OCI-LY7 (cell line): ENCODE data around the gene GPR37. TPM values are rescaled to one million over a fixed set of nuclear protein-coding genes. Genes with fewer than 3 reads are reported as not detected.

ENCODE experiments used
- BruUV-seq: library from RNA; stranded (reverse); fragments of 400-500 nt; replicated peaks from 2 replicates; lab custom pipeline; 2021; lab: Mats Ljungman, UMichigan
- CTCF ChIA-PET: fragments of 300-600 bp; sonication (Branson Sonifier 250); formaldehyde crosslinking; loops from one replicate; lab custom pipeline; 2022; ENCODE audit warnings: antibody characterized with exemption; ENCODE audit not compliant: unreplicated experiment; lab: Charles Lee
- POLR2A ChIA-PET: fragments of 300-600 bp; sonication (Branson Sonifier 250); formaldehyde crosslinking; loops from one replicate; lab custom pipeline; 2022; ENCODE audit warnings: antibody characterized with exemption; lab: Charles Lee
- DNase-seq: peaks from one replicate; pipeline ENCODE4 v3.0.0-alpha.2; 2015; ENCODE audit warnings: low spot score
- H2AFZ ChIP-seq: fragments of 200-600 bp; sonication (generic), shearing (Covaris generic); 2 replicates; pipeline ENCODE4 v1.6.1; 2014; ENCODE audit warnings: mild to moderate bottlenecking, antibody characterized with exemption, low read length, moderate library complexity
- H3K27ac ChIP-seq: fragments of 200-600 bp; sonication (generic); 2 replicates; pipeline ENCODE4 v1.5.1; 2014; ENCODE audit warnings: mixed run types, low read depth, mild to moderate bottlenecking, moderate library complexity, low read length, inconsistent platforms; ENCODE audit not compliant: poor library complexity, severe bottlenecking
- H3K36me3 ChIP-seq: fragments of 200-600 bp; sonication (generic); 2 replicates; pipeline ENCODE4 v1.6.1; 2014; ENCODE audit warnings: mild to moderate bottlenecking, antibody characterized with exemption, low read length, moderate library complexity, mixed read lengths; ENCODE audit not compliant: insufficient read depth
- H3K4me1 ChIP-seq: fragments of 200-600 bp; sonication (generic); 2 replicates; pipeline ENCODE4 v1.5.1; 2014; ENCODE audit warnings: mild to moderate bottlenecking, low read length; ENCODE audit not compliant: insufficient read depth, poor library complexity, severe bottlenecking
- H3K4me2 ChIP-seq: fragments of 200-600 bp; sonication (generic); 2 replicates; pipeline ENCODE4 v1.6.1; 2014; ENCODE audit warnings: mild to moderate bottlenecking, low read length
- H3K4me3 ChIP-seq: fragments of 200-600 bp; sonication (generic); 2 replicates; pipeline ENCODE4 v1.5.1; 2014; ENCODE audit warnings: mild to moderate bottlenecking, low read depth, low read length; ENCODE audit not compliant: poor library complexity, severe bottlenecking
- H3K79me2 ChIP-seq: fragments of 200-600 bp; sonication (generic); 2 replicates; pipeline ENCODE4 v1.6.1; 2016; ENCODE audit warnings: low read depth, mild to moderate bottlenecking, low read length, moderate library complexity, mixed read lengths; ENCODE audit not compliant: insufficient read depth
- H3K9me2 ChIP-seq: fragments of 200-600 bp; sonication (generic); 2 replicates; pipeline ENCODE4 v1.6.1; 2016; ENCODE audit warnings: mild to moderate bottlenecking, low read length, mixed read lengths; ENCODE audit not compliant: insufficient read depth
- H3K9me3 ChIP-seq: fragments of 200-600 bp; sonication (generic); 2 replicates; pipeline ENCODE4 v1.6.1; 2014; ENCODE audit warnings: mild to moderate bottlenecking, mixed run types, low read length, mixed read lengths
- H4K20me1 ChIP-seq: fragments of 200-600 bp; sonication (generic); 2 replicates; pipeline ENCODE4 v1.6.1; 2014; ENCODE audit warnings: mild to moderate bottlenecking, antibody characterized with exemption, low read length, moderate library complexity, mixed read lengths; ENCODE audit not compliant: insufficient read depth
- CTCF ChIP-seq: fragments of 200-600 bp; sonication (generic); conservative IDR thresholded peaks from 2 replicates; pipeline ENCODE4 v1.5.1; 2014; ENCODE audit warnings: mild to moderate bottlenecking, antibody characterized with exemption, low read length, moderate library complexity, mixed read lengths
- EZH2phosphoT487 ChIP-seq: fragments of 200-600 bp; sonication (generic); IDR thresholded peaks from 2 replicates; pipeline ENCODE4 v1.6.1; 2018; ENCODE audit warnings: low read depth, borderline replicate concordance, mild to moderate bottlenecking, mixed run types, antibody characterized with exemption, low read length, moderate library complexity, mixed read lengths
- intact Hi-C: fragments of 100-400 bp; cut with micrococcal nuclease; formaldehyde crosslinking; loops from one replicate; pipeline ENCODE4 v1.10.0; 2022; ENCODE audit not compliant: unreplicated experiment
- total RNA-seq, 2 experiments: library from RNA; depleted of rRNA in 1 of 2; stranded (reverse); fragments of >200 nt in 1 of 2; shearing (Covaris generic) in 1 of 2; gene quantifications; 2 replicates each; pipeline ENCODE4 v1.2.3, GENCODE V29; 2014 to 2022

Gene GPR37
- total RNA-seq, 2 experiments from 2014 or later, result not detected

- intact Hi-C loops, result no loop called here
- Histone ChIP-seq H3K4me1 (no peaks in the 10 kb centered on the region), H3K4me2 (no peak overlapping the region), H3K79me2 (no peaks in the 10 kb centered on the region), H4K20me1 (no peaks in the 10 kb centered on the region), H3K9me2 (no peaks in the 10 kb centered on the region), H3K4me3 (no peak overlapping the region), H3K36me3 (no peaks in the 10 kb centered on the region), H3K27ac (no peak overlapping the region), H3K9me3 (no peaks in the 10 kb centered on the region), H2AFZ (no peak overlapping the region)
- ChIA-PET POLR2A (interaction anchor here (0.6 to 0.9 kb wide), 2 partner anchors 11 to 27 kb away, joined by 3 to 6 read pairs; no protein-coding TSS in a partner anchor), CTCF (no interaction called here)
- BruUV-seq, result no TSS peak
- no peak for DNase-seq
- TF ChIP-seq EZH2phosphoT487 (no peak), CTCF (no peak)
Measured at GRCh38 chr7:124701955-124702354, 63.6 kb downstream of the GPR37 start.

GRCh38 chr7:124700655-124701054 is 64.9 kb downstream of the GPR37 start:
- no TSS peak for BruUV-seq
- no peak overlapping the region for H3K27ac ChIP-seq
- H3K9me2 ChIP-seq, result no peaks in the 10 kb centered on the region
- H3K4me1 ChIP-seq, result no peaks in the 10 kb centered on the region
- H3K36me3 ChIP-seq, result no peaks in the 10 kb centered on the region
- intact Hi-C loops, result no loop called here
- H3K79me2 ChIP-seq, result no peaks in the 10 kb centered on the region
- ChIA-PET POLR2A (no interaction called here), CTCF (no interaction called here)
- H3K4me3 ChIP-seq, result no peak overlapping the region
- no peaks in the 10 kb centered on the region for H4K20me1 ChIP-seq
- no peak overlapping the region for H2AFZ ChIP-seq
- TF ChIP-seq EZH2phosphoT487 (no peak), CTCF (no peak)
- DNase-seq, result no peak
- H3K4me2 ChIP-seq, result no peak overlapping the region
- no peaks in the 10 kb centered on the region for H3K9me3 ChIP-seq

- no peaks in the 10 kb centered on the region for H4K20me1 ChIP-seq
- no peak overlapping the region for H3K4me3 ChIP-seq
- TF ChIP-seq EZH2phosphoT487 (no peak), CTCF (no peak)
- ChIA-PET POLR2A (interaction anchor here (0.7 to 0.8 kb wide), 2 partner anchors 12 to 13 kb away, joined by 3 to 4 read pairs; no protein-coding TSS in a partner anchor), CTCF (no interaction called here)
- H3K36me3 ChIP-seq, result no peaks in the 10 kb centered on the region
- no peaks in the 10 kb centered on the region for H3K4me1 ChIP-seq
- intact Hi-C loops, result no loop called here
- H3K27ac ChIP-seq, result no peak overlapping the region
- no peaks in the 10 kb centered on the region for H3K79me2 ChIP-seq
- BruUV-seq, result no TSS peak
- H3K9me2 ChIP-seq, result no peaks in the 10 kb centered on the region
- no peak overlapping the region for H2AFZ ChIP-seq
- no peak for DNase-seq
- H3K4me2 ChIP-seq, result no peak overlapping the region
- H3K9me3 ChIP-seq, result no peaks in the 10 kb centered on the region
Measured at GRCh38 chr7:124698964-124699363, 66.6 kb downstream of the GPR37 start.
